Activated naive CD4-positive, alpha-beta T cell treated with anti-CD3 and anti-CD28 coated beads, Interleukin-2, amount 50 U/mL, for 16 hours (primary cell): ENCODE data around the gene TJP1.
"Not testable (repeated sequence)": the region's sequence is repeated elsewhere in the genome, so short reads cannot be mapped to it uniquely, and the experiment has no call there.

ENCODE experiments used
- DNase-seq: peaks from one replicate; pipeline ENCODE4 v3.0.0-alpha.2; 2020

The TJP1 gene

DNA sequence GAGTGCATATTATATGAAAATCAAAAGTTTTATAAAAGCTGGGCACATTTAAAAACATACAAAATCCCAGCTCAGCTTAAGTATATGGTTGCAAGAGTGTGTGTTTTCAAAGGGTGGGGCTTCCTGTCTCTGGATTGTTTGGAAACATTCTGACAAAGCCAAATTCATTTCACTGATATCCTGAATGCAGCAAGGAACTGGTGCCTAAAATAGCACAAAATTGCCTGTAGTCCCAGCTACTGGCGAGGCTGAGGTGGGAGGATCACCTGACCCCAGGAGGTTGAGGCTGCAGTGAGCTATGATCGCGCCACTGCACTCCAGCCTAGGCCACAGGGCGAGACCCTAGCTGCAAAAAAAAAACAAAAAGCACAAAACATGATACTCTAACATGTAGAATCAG, 13.0 kb upstream of the TJP1 start:
- no peak for DNase-seq

DNA sequence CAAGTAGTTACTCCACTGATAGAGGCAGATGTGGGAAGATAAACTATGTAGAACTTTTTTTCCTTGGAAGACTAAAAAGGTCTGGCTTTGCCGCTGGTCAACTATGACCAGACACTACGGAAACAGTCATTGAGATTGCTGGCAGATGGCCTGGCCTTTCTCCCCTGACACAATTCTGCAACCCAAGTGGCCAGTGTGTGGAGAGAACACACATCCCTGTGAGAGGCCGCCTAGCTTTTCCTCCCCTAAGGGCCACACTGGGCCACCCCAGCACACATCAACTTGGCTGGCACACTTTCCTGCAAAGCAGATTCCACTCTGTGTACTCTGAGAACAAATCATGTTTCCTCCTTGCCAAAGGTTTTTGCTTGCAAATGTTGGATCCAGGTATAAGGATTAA, 10.4 kb upstream of the TJP1 start:
- no peak for DNase-seq

DNA sequence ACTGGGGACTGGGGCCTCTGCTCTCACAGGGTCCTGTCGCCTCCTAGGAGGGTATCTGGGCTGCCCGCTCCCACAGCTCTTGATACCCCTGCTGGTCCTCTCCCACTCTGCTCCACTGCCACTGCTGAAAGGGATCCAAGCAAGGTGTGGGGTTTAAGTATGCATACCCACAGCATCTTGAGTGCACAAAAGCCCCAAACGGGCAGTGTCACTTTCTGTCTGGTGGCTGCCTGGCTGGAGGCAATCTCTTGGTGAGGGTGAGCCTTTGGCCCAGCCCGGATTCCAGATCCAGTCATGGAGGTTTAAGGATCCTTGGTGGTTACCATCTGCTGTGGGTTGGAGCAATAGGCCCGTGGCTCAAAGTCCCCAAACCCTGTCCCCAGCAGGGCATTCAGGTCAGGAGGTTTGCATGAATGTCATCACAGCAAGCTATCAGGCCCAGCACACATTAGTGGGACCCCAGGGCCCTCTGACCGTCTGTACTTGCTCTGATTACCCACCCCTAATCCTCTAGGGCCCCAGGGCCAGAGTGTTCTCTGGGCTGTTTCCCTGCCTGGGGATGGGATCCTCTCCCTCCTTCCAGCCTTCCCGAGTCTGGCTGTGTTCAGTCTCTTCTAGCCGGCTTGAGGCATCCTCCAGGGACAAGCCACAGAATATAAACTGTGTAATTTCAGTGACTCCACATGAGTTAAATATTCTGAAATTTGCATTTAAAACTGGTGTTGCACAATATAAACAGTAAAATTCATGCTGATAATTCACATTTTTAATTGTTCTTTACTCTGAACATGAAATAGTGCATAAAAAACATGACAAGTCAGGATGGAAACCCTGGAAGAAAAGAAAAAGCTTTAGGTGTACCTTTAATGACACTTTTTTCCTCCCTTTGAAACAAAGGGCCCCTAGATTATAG, 4.9 kb upstream of the TJP1 start:
- DNase-seq, result no peak

DNA sequence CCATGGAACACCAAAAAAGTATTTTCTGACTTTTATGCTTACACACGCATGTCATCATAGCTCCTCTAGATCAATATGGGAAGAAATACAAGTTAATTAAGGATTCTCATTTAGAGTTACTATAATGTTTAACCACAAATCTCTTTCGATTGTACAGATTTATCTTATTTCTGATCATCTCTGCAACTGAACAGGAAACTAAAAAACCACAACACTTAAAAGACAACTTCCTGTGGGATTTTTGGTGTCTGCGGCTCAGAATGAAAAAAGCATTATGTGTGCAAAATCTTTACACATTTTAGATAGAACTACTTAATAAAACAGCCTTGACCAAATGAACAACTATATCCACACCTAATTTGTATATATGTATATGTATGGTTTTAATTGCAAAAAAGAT, 3.0 kb upstream of the TJP1 start:
- no peak for DNase-seq

DNA sequence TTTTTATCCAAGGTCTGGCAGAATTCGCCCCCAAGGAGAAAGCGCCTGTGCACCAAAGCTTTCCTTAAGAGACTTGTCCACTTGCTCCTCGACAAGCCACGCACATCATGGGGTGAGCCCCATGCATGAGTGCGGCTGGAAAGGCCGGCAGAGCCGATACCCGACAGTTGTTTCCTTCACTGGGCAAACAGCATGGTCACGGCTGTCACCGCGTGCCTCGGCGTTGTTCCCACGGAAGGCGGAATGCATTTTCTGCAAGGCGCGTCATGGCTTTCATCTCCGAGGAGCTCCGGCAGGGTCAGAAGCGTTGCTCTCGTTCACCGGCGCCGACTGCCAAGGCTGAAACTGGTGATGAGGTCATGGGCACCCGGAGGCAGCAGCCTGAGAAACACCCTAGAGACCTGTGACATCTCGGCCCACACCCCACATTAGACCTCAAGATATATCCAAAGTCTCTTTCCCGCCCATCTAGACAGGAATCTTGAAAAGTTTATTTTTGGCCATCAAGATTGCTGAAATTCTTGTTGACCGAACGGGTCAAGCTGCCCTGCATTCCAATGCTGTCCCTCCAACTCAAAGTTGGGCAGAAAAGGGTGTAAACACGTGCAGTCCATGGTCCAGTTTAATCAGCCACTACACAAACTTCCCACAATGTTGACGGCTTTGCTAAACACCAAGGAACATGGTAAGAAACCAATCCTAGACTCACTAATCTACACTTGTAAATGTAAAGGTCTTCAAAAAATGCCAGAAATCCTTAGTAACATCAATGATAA, 604 bp upstream of the TJP1 start:
- no peak for DNase-seq

DNA sequence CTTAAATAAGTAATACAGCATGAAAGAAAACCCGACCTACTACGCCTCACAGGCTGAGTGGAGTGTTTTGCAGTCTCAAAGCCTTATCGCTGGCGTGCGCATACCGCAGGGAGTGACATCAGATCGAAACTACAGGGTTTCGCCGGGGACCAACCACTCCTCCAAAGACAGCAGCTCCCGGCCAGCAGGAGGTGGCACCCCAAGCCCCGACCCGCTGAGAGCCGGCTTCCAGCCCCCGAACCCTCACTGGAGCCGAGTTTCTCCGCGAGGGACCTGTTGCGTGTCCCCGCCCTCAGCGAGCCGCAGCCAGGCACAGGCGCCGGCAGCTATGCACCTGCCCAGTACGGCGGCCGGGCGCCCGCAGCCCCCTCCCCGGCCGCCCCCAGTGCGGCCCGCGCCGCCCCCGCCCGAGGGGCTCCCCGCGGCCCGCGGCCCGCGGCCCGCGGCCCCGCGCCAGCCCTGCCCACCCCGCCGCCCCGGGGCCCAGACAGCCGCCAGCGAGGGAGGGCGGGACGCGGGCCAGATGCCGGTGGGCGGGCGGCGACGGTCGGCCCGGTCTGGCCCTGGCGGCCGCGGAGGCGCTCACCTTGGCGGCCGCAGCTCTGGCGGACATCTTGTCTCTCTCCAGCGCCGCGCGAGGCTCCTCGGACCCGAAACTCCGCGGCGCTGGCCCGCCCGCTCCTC, 710 bp downstream of the TJP1 start:
- no peak for DNase-seq

DNA sequence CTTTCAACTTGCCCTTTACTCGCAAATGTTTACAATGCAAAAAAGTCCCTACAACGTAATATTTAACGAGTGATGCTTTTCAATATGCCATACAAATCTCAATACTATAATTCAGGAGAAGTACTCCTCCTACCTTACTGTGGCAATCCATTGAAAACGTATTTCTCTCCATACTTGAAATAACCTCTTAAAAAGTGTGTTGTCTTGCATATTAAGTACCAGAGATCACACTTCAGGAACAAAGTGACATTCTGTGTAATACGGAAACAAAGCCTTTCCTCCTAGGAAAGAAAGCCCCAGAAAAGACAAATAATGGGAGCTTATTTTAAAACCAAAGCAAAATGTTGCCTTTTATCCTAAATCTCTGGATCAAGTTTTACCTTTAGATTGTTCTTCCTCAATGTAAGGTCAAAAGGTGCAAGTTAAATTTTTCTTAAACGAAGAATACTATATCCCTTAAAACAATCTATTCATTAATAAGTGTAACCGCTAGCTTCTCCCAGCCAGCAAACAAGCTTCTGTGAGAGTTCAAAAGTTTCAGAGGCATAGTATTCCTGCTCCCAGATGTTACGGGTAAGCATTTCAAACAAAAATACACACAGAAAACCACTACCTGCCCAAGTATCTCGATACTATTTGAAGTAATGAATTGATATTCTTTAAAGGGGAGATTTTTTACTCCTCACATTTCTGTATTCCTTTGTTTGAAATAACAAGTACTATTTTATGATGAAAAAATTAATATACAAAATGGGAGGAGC, 1.7 kb downstream of the TJP1 start:
- no peak for DNase-seq

DNA sequence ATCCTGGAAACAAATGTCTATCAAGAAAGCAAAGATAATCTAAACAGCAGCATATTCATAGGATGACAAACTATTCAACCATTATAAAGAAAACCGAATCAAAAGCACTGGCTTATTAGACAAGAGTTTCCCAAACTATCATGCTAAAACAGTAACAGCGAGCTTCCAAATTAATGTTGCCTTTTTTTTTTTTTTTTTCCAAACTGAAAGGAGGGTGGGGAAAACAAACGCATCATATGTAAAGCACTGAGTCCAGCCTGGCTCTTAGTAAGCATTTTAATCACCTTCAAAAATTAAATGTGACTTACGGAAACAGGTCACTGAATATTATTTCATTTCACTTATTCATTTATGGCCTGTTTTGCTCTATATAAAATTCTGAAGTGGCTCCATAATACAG, 2.3 kb downstream of the TJP1 start:
- no peak for DNase-seq

DNA sequence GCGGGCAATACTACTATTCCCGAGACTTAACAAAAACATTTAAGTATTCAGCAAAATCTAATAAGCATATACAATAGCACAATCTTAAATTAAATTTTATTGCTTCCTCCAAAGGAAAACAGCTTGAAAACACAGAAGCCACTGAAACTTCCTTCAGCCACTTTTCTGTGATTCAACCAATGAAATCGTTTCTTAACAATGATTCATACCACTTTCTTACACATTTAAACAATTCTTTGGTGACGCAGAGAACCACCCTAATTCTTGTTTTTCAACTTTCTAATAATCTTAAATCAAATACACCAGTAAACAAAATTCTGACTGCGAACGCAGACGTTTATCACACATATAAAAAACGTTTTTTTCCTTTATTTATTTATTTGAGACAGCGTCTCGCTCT, 4.1 kb downstream of the TJP1 start:
- no peak for DNase-seq

DNA sequence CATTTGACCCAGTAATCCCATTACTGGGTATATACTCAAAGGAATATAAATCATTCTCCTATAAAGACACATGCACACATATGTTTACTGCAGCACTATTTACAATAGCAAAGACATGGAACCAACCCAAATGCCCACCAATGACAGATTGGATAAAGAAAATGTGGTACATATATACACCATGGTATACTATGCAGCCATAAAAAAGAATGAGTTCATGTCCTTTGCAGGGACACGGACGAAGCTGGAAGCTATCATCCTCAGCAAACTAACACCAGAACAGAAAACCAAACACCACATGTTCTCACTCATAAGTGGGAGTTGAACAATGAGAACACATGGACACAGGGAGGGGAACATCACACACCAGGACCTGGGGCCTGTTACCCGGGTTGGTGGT, 4.8 kb downstream of the TJP1 start:
- DNase-seq, result not testable (repeated sequence)

DNA sequence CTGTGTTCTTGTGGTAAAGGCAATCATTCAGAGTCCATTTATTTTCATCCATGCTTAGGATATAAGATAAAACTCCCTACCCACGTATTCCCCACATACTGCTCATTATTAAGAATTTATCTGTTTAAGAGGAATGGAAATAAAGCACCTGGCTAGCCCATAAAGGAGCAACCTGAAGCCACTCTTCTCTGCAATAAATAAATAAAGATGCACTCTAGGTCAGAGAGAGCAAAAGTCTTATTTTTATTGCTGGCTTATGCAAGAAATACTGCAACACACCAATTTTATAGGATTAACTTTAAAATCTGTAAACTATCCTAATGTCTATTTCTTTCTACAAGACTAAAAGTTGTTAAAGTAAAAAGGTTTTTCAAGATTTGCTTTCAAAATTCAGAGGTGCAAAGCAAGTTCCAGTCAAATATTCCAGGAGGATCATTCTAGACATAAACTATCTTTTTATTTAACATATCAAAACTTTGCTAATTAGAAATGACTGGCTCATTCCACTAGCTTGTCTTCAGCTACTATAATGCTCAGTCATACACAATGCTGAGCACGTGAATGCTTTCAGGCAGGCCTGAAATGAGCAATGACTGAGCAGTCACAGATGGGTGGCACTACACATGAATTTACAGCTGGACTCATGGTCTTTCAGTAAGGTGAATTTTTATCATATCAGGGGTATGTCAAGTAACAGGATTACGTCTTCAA, 7.1 kb downstream of the TJP1 start:
- no peak for DNase-seq

DNA sequence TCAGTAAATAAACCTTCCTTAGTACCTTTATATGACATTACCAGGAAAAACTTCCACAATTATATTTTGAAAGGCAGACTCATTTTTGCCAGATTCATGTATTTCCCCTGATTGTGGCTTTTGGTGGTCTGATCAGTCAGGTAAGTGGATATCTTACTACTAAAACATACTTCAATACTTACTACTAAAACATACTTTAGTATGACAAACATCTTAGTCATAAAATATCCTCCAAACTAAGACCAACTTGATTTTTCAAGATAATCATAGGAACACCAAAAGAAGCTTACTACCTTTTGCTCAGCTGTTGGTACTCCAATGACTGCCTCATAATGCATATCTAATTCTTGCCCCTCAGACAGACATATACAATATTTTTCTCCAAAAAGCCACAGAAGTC, 9.3 kb downstream of the TJP1 start:
- DNase-seq, result no peak

DNA sequence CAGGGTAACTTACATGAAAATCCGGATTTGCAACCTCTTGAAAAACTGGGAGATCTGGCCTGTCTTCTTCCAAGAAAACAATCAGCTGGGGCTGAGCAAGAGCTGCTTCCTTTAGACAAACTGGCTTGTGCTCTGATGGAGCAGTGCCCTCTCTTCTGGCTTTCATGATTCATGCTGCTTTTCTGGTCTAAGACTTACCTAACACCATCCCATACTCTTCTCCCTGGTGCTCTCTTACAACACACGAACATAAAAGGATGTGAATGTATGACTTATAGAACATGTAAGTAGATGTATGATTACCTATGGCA, 9.9 kb downstream of the TJP1 start:
- no peak for DNase-seq

DNA sequence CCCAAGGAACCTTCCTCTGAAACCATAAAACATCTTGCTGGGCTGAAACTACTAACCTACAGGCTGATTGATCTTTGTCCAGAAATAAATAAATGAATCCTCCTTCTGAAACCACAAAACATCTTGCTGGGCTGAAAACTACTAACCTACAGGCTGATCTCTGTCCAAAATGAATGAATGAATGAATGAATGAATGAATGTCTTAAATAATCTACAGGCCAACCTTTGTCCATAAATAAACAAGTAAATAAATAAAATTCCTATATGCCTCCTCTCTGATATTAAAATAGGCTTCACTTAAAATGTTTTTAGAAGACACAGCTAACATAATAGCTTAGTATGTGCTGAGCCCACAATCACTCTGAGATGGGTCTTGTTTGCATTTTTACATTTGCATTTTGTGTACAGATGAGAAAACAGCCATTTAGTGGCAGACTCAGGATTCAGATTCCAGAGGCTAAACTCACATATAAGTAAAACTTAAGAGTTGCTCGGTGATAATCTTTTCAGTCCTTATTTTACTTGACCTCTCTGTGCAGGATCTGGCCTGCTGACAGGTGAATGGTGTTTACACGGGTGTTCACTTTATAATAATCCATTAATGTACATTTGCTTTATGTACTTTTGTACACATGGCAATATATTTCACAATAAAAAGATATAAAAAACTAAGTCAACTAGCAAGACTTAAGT, 10.4 kb downstream of the TJP1 start:
- no peak for DNase-seq

DNA sequence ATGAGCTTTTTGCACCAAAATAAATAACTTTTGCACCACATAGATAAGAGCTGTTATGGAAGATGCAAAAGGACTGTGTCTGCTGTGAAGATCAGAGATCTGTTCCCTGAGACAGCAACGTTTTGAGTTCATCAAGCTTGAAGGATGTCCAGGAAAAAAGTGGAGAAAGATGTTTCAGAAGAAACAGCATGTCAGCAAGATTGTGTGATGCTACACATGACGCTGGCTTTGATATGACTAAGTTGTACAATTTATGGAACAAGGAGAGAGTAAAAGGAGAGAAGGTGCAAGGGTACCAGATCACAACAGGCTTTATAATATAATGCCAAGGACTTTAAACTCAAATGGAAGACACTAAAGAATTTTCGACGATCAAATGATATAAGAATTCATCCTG, 16.6 kb downstream of the TJP1 start:
- DNase-seq, result no peak

DNA sequence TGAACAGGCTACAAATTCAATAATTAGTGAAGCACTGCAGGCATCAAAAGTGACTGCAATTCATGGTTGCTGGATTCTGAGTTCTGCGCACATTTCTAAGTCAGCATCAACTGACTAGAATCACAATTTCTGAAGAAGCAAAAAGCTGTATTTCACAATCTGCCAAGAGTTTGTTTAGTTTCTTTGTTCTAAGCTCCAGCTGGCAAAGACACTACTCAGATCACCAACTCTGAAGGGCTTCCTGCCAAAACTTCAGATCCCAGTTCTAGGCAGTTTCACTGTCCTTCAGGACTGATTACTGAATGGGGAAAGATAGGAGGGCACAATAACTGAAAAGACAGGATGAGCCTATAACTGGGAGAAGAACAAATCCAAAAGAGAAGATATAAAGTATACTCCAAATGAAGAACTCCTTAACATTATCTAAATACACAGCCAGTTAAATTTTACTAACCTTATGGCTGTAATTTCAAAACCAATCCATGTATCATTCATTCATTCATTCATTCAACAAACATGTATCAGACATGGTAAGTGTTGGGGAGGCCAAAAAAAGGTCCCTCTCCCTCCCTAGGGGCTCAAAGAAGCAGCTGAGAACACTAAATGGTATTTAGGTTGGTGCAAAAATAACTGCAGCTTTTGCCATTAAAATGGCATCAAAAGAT, 17.1 kb downstream of the TJP1 start:
- DNase-seq, result no peak

DNA sequence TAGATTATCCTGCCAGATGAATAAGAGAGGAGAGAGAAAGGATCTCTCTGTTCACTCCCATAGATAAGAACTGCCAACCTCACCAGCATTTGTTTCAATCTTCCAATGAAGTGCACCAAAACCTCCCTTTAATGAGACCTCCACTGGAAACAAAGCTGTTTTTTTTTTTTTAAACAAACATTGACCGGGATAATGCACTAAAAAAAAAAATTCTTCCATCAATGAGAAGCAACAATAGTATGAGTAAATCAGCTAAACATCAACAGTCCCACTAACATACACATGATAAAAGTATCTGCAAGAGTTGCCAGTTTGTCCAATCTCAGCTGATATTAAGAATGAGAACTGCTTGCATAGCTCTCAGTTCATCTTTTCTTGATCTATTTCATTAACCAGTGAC, 19.9 kb downstream of the TJP1 start:
- DNase-seq, result no peak

DNA sequence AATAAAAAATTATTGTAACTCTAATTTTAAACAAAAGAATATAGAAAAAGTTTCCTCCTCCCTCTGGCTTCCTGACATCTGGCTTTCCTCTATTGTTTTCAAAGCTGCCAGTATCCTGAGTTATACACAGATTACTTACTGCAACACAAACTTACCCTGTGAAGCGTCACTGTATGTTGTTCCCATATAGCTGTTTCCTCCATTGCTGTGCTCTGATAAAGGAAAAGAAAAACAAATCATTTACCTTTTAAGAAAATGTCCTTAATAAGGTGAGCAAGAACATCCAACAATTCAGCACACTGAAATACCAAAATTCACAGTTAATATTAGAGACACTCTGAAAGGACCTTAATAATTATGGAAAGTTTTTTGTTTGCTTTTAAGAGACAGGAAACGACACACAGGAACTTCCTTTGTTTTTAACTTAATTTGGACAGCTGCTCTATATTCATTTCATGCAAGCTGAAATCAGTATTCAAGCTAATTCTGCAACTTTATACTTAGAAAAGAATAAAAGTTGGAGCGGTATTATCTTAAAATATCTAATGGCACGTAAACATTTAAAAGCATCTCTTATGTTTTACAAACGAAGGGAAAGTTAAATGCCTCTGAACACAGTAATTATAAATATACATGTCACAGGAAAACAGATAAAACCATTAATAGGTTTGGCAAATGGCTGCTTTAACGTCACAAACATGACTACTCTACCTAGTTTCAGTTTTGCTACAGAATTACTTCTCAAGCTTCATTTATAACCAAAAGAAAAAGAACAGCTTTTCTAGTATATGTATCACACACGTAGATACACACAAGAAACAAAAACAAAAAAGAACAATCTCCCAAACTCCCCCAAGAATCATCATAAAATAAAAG, 21.5 kb downstream of the TJP1 start:
- DNase-seq, result no peak

DNA sequence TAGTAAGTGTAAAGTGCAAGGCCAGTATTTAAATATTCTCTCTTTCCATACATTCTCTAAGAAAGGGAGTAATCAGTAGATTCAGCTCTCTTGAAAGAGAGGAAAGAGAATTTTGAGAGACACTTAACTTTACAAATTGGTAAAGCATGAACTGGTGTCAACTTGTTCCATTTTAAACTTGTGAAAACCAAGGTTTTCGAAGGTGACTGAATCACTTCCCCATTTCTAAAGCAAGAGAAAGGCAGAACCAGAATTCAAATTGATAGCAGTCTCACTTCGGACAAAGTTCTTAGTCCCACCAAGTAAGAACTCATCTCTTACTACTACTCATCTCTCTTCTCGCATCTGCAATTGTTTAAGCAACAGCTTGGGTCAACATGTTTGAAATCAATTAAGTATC, 22.4 kb downstream of the TJP1 start:
- DNase-seq, result no peak

DNA sequence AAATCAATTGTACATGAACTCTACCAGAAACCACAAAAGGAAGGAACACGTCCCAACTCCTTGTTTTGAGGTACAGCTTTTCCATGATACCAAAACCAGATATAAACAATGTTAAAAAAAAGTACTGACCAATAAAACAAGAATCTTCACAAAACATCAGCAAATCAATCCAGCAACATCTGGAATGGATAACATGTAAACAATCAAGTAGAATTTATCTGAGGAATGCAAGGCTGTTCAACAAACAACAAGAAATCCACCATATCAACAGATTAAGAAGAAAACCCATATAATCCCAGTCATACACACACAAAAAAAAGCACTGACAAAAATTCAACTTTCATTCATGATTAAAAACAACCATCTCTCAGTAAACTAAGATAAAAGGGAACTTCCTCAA, 26.7 kb downstream of the TJP1 start:
- no peak for DNase-seq
